SK-N-SH treated with all-trans-retinoic acid at 6 μM for 48 hours (cell line): ENCODE results near the gene PARP1.

Experiments
- PPARA ChIP-seq: fragments of 250-450 bp; sonication (Bioruptor Pico); IDR thresholded peaks from 2 replicates; pipeline ENCODE4 v1.5.0; 2020; ENCODE audit warnings: mild to moderate bottlenecking, borderline replicate concordance
- ZNF70 ChIP-seq: fragments of 450-650 bp; formaldehyde crosslinking; IDR thresholded peaks from 2 replicates; pipeline ENCODE4 v1.5.0; 2020; ENCODE audit warnings: mild to moderate bottlenecking, moderate library complexity

GRCh38 chr1:226441629-226442028 lies 33.7 kb upstream of the PARP1 start:
- no peak for TF ChIP-seq PPARA (CRISPR knock-in tag)
- no peak for TF ChIP-seq ZNF70 (CRISPR knock-in tag)
